Astrocyte (in vitro differentiated cells and primary cell): ENCODE data around the gene BAHCC1. TPM values are rescaled to one million over a fixed set of nuclear protein-coding genes. Genes with fewer than 3 reads are reported as not detected.
A peak's percentile ranks its signal among the peaks of the same experiment; 100 is the strongest.

Experiments used
- DNase-seq: peaks from one replicate; pipeline ENCODE4 v3.0.0-alpha.2; 2010; ENCODE audit warnings: low read depth
- FAIRE-seq: peaks from 2 replicates; lab custom pipeline; 2011; peaks lifted over from hg19 to GRCh38; lab: Jason Lieb, UNC
- H2AFZ ChIP-seq: 2 replicates; pipeline ENCODE4 v1.6.0; 2012; ENCODE audit warnings: low read depth, low read length, inconsistent platforms
- H3K27ac ChIP-seq: 2 replicates; pipeline ENCODE4 v1.5.1; 2011; ENCODE audit warnings: low read depth, low read length, inconsistent platforms
- H3K27me3 ChIP-seq: 2 replicates; pipeline ENCODE4 v1.6.0; 2011; ENCODE audit warnings: low read length, inconsistent platforms; ENCODE audit not compliant: insufficient read depth
- H3K36me3 ChIP-seq: 2 replicates; pipeline ENCODE4 v1.5.1; 2011; ENCODE audit warnings: low read length, inconsistent platforms; ENCODE audit not compliant: insufficient read depth
- H3K4me1 ChIP-seq: 2 replicates; pipeline ENCODE4 v1.5.1; 2011; ENCODE audit warnings: low read length, inconsistent platforms; ENCODE audit not compliant: insufficient read depth
- H3K4me2 ChIP-seq: 2 replicates; pipeline ENCODE4 v1.6.0; 2012; ENCODE audit warnings: low read length, inconsistent platforms
- H3K4me3 ChIP-seq: 2 replicates; pipeline ENCODE4 v1.5.1; 2011; ENCODE audit warnings: low read depth, mild to moderate bottlenecking, low read length, inconsistent platforms; ENCODE audit not compliant: insufficient read depth
- H3K79me2 ChIP-seq: 2 replicates; pipeline ENCODE4 v1.6.0; 2012; ENCODE audit warnings: mild to moderate bottlenecking, low read length, inconsistent platforms; ENCODE audit not compliant: insufficient read depth
- H3K9ac ChIP-seq: 2 replicates; pipeline ENCODE4 v1.6.0; 2012; ENCODE audit warnings: mild to moderate bottlenecking, low read length, inconsistent platforms
- H3K9me3 ChIP-seq: 2 replicates; pipeline ENCODE4 v1.5.1; 2012; ENCODE audit warnings: low read depth, mild to moderate bottlenecking, low read length, inconsistent platforms; ENCODE audit not compliant: insufficient read depth
- H4K20me1 ChIP-seq: 2 replicates; pipeline ENCODE4 v1.6.0; 2012; ENCODE audit warnings: low read length, inconsistent platforms; ENCODE audit not compliant: insufficient read depth
- H3K27ac Mint-ChIP-seq: one replicate; pipeline ENCODE4 v1.8.0; 2021; ENCODE audit warnings: mild to moderate bottlenecking, mixed read lengths; ENCODE audit not compliant: unreplicated experiment
- H3K27me3 Mint-ChIP-seq: one replicate; pipeline ENCODE4 v1.8.0; 2021; ENCODE audit warnings: low read depth, mixed read lengths; ENCODE audit not compliant: unreplicated experiment
- H3K36me3 Mint-ChIP-seq: one replicate; pipeline ENCODE4 v1.8.0; 2021; ENCODE audit warnings: low read depth, mixed read lengths; ENCODE audit not compliant: unreplicated experiment
- H3K4me1 Mint-ChIP-seq: one replicate; pipeline ENCODE4 v1.8.0; 2021; ENCODE audit warnings: low read depth, mixed read lengths; ENCODE audit not compliant: unreplicated experiment
- H3K4me3 Mint-ChIP-seq: one replicate; pipeline ENCODE4 v1.8.0; 2021; ENCODE audit warnings: mild to moderate bottlenecking, moderate library complexity, mixed read lengths; ENCODE audit not compliant: unreplicated experiment
- H3K9me3 Mint-ChIP-seq: one replicate; pipeline ENCODE4 v1.8.0; 2021; ENCODE audit warnings: mild to moderate bottlenecking, mixed read lengths; ENCODE audit not compliant: unreplicated experiment
- EZH2 ChIP-seq: IDR thresholded peaks from 2 replicates; pipeline ENCODE4 v1.6.1; 2012; ENCODE audit warnings: mild to moderate bottlenecking, low read length, inconsistent platforms; ENCODE audit not compliant: insufficient read depth
- total RNA-seq: library from RNA; stranded (reverse); gene quantifications from 2 replicates; pipeline ENCODE4 v1.2.1, GENCODE V29; 2021
- TF ChIP-seq, protein P1 (sequence below): IDR thresholded peaks from 2 replicates; pipeline ENCODE4 v1.5.1; 2011; ENCODE audit warnings: low read depth, mild to moderate bottlenecking, inconsistent platforms, low read length, moderate library complexity; ENCODE audit not compliant: insufficient read depth

The BAHCC1 gene
- total RNA-seq, 1 donor from 2014 or later: 18.5 TPM

DNA sequence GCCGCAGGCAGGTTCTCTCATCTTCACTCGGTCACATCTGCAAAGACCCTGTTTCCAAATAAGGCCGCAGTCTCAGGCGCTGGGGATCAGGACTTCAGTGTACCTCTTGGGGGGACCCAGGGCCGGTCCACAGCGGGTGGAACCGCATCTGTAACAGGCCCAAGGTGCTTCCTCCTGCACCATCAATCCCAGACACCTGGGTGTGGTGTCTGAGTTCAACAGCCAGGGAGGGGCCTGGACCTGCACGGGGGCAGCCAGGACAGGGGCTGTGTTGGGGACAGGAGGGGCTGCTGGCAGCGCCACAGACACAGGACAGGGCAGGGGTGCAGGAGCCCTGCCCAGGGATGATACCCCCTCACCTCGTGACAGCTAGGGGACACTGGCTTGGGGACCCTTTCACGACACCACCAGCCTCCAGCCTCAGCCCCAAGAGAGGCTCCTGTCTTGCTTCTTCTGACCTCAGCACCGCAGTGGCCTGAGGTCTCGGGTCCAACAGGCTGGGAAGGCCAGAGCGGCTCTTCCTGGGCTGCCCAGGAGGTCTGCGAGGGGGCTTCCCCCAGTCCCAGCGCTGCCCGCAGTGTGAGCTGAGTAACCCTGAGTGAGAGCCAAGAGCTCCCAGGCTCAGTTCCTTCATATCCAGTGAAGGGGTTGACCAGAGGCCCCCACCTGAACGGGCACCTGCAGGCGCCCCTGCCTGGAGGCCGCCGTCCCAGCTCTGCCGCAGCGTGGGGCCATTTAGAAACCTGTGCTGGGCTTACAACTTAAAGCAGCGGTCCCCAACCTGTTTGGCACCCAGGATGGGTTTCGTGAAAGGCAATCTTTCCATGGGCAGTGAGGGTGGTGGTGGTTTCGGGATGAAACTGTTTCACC is 30.7 kb upstream of the BAHCC1 start:
- no peak for DNase-seq
- H3K4me3 ChIP-seq: no peak overlapping the region
- H3K79me2 ChIP-seq: no peaks in the 10 kb centered on the region
- TF ChIP-seq, protein P1, sequence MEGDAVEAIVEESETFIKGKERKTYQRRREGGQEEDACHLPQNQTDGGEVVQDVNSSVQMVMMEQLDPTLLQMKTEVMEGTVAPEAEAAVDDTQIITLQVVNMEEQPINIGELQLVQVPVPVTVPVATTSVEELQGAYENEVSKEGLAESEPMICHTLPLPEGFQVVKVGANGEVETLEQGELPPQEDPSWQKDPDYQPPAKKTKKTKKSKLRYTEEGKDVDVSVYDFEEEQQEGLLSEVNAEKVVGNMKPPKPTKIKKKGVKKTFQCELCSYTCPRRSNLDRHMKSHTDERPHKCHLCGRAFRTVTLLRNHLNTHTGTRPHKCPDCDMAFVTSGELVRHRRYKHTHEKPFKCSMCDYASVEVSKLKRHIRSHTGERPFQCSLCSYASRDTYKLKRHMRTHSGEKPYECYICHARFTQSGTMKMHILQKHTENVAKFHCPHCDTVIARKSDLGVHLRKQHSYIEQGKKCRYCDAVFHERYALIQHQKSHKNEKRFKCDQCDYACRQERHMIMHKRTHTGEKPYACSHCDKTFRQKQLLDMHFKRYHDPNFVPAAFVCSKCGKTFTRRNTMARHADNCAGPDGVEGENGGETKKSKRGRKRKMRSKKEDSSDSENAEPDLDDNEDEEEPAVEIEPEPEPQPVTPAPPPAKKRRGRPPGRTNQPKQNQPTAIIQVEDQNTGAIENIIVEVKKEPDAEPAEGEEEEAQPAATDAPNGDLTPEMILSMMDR: no peak
- no peak for TF ChIP-seq EZH2
- peak overlapping the region; percentile 83 for H3K4me2 ChIP-seq
- Mint-ChIP-seq H3K9me3 (no peaks in the 10 kb centered on the region), H3K4me1 (peaks cover 7% of the 10 kb centered on the region), H3K4me3 (no peak overlapping the region), H3K27me3 (peaks cover 32% of the 10 kb centered on the region), H3K36me3 (no peaks in the 10 kb centered on the region), H3K27ac (no peak overlapping the region)
- H3K27ac ChIP-seq: no peak overlapping the region
- H4K20me1 ChIP-seq: peaks cover 10% of the 10 kb centered on the region
- no peak for FAIRE-seq
- H3K36me3 ChIP-seq: no peaks in the 10 kb centered on the region
- H3K9ac ChIP-seq: peak overlapping the region; percentile 24
- H2AFZ ChIP-seq: peak overlapping the region; percentile 71
- H3K4me1 ChIP-seq: peaks cover 22% of the 10 kb centered on the region
- no peaks in the 10 kb centered on the region for H3K9me3 ChIP-seq
- peaks cover 24% of the 10 kb centered on the region for H3K27me3 ChIP-seq

DNA sequence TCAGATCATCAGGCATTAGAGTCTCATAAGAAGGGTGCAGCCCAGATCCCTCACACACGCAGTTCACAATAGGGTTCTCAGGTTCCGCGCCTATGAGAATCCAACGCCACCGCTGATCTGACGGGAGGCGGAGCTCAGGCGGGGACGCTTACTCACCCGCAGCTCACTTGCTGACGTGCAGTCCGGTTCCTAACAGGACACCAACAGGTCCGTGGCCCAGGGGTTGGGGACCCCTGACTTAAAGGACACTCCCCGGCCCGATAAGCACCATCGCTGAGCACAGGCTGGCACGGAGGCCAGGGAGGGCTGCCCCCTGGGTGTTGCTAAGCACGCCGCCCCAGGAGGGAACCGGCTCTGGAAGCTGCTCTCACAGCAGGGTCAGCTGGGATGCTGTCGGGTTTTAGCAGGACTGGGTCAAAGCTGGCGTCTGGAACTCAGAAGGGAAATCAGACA is 30.1 kb upstream of the BAHCC1 start:
- H3K9me3 Mint-ChIP-seq: no peaks in the 10 kb centered on the region
- Histone ChIP-seq H3K9me3 (no peaks in the 10 kb centered on the region), H2AFZ (peak overlapping the region; percentile 71), H3K27ac (peak overlapping the region; percentile 16), H3K4me2 (peak overlapping the region; percentile 83), H3K27me3 (peaks cover 24% of the 10 kb centered on the region), H3K9ac (peak overlapping the region; percentile 24), H4K20me1 (peaks cover 10% of the 10 kb centered on the region), H3K4me1 (peaks cover 22% of the 10 kb centered on the region), H3K79me2 (no peaks in the 10 kb centered on the region), H3K36me3 (no peaks in the 10 kb centered on the region), H3K4me3 (peak overlapping the region; percentile 32)
- FAIRE-seq (peak; percentile 5), DNase-seq (peak; percentile 72)
- H3K27me3 Mint-ChIP-seq: peaks cover 36% of the 10 kb centered on the region
- H3K36me3 Mint-ChIP-seq: no peaks in the 10 kb centered on the region
- no peak for TF ChIP-seq EZH2
- TF ChIP-seq, protein P1: no peak
- peaks cover 6% of the 10 kb centered on the region for H3K4me1 Mint-ChIP-seq
- H3K27ac Mint-ChIP-seq: no peak overlapping the region
- H3K4me3 Mint-ChIP-seq: no peak overlapping the region
